K562 (cell line): ENCODE data around the gene MKNK2. TPM values are rescaled to one million over a fixed set of nuclear protein-coding genes. Genes with fewer than 3 reads are reported as not detected.

Source experiments
- L3MBTL2 ChIP-seq: fragments of 450-650 bp; IDR thresholded peaks from 2 replicates; pipeline ENCODE4 v1.6.1; 2016; ENCODE audit warnings: mild to moderate bottlenecking, moderate library complexity
- MBD2 ChIP-seq: sonication (generic); IDR thresholded peaks from 2 replicates; pipeline ENCODE4 v1.6.1; 2016; ENCODE audit warnings: low read depth, borderline replicate concordance
- MYC ChIP-seq, 2 experiments: fragments of 250-450 bp in 1 of 2; sonication (Bioruptor Pico) in 1 of 2; IDR thresholded peaks; 2 replicates each; pipeline versions ENCODE4 v1.5.1 to v1.6.1; 2012 to 2021; ENCODE audit warnings: low read depth in 2 of 2, borderline replicate concordance in 1 of 2, improper control_type of control experiment in 1 of 2, low read length in 1 of 2, mild to moderate bottlenecking in 1 of 2, moderate library complexity in 1 of 2
- NFE2L1 ChIP-seq: fragments of 450-650 bp; IDR thresholded peaks from 2 replicates; pipeline ENCODE4 v1.6.1; 2016; ENCODE audit warnings: missing genetic modification characterization, low read depth, mild to moderate bottlenecking, missing compliant biosample characterization, moderate library complexity, borderline replicate concordance
- NFYB ChIP-seq: IDR thresholded peaks from 2 replicates; pipeline ENCODE4 v1.6.1; 2011; ENCODE audit warnings: mild to moderate bottlenecking, moderate library complexity; ENCODE audit not compliant: insufficient read length; ENCODE audit errors: extremely low read depth
- NRF1 ChIP-seq, 2 experiments: fragments of 450-650 bp; IDR thresholded peaks in 1 of 2; conservative IDR thresholded peaks in 1 of 2; 2 replicates each; pipeline ENCODE4 v1.6.1; 2014; ENCODE audit warnings: mild to moderate bottlenecking in 2 of 2
- POLR2B ChIP-seq: fragments of 450-650 bp; IDR thresholded peaks from 2 replicates; pipeline ENCODE4 v1.6.1; 2018; ENCODE audit warnings: low read depth; ENCODE audit not compliant: partially characterized antibody
- RBFOX2 ChIP-seq: fragments of 200-400 bp; formaldehyde crosslinking; IDR thresholded peaks from 2 replicates; pipeline ENCODE4 v1.6.1; 2017; ENCODE audit warnings: low read depth, mild to moderate bottlenecking, low read length, moderate library complexity
- SAFB ChIP-seq: fragments of 200-400 bp; formaldehyde crosslinking; IDR thresholded peaks from 2 replicates; pipeline ENCODE4 v1.6.1; 2017; ENCODE audit warnings: low read depth, low read length, borderline replicate concordance
- SMARCA5 ChIP-seq: fragments of 450-650 bp; IDR thresholded peaks from 2 replicates; pipeline ENCODE4 v1.6.1; 2016
- TAL1 ChIP-seq: fragments of 450-650 bp; IDR thresholded peaks from 2 replicates; pipeline ENCODE4 v1.6.1; 2016; ENCODE audit warnings: mild to moderate bottlenecking
- ZNF274 ChIP-seq: IDR thresholded peaks from 2 replicates; pipeline ENCODE4 v1.6.1; 2011; ENCODE audit warnings: low read depth, mild to moderate bottlenecking, low read length, moderate library complexity, borderline replicate concordance
- ZSCAN29 ChIP-seq: fragments of 450-650 bp; IDR thresholded peaks from 2 replicates; pipeline ENCODE4 v1.6.1; 2017
- polyA plus RNA-seq, 8 experiments: library from polyadenylated mRNA; depleted of rRNA in 4 of 8; stranded (reverse) in 5 of 8; unstranded in 3 of 8; fragments of >200 nt; fragmentation: Nextera tagmentation in 2 of 8; fragmentation: Illumina TruSeq in 1 of 8; extraction: Ambion mirVana in 2 of 8; extraction: Trizol in 1 of 8; gene quantifications; 2 replicates each; pipeline versions ENCODE4 v1.2.1 to v1.2.3, GENCODE V29; 2011 to 2014; ENCODE audit warnings: inconsistent platforms in 1 of 8, missing spikeins in 1 of 8
- total RNA-seq, 7 experiments: library from RNA; depleted of rRNA in 6 of 7; stranded (reverse); fragments of >200 nt in 6 of 7; fragmentation: Illumina TruSeq in 2 of 7; extraction: Trizol in 2 of 7; gene quantifications; 2 replicates each; pipeline versions ENCODE4 v1.2.1 to v1.2.3, GENCODE V29; 2011 to 2021; ENCODE audit warnings: low replicate concordance in 1 of 7
- TF ChIP-seq, protein P1 (sequence below): fragments of 450-650 bp; formaldehyde crosslinking; IDR thresholded peaks from 2 replicates; pipeline ENCODE4 v1.4.0; 2020; ENCODE audit warnings: mild to moderate bottlenecking, moderate library complexity
- TF ChIP-seq, protein P2 (sequence below), 2 experiments: fragments of 450-650 bp in 1 of 2; sonication (generic) in 1 of 2; formaldehyde crosslinking in 1 of 2; IDR thresholded peaks in 1 of 2; conservative IDR thresholded peaks in 1 of 2; 2 replicates each; pipeline versions ENCODE4 v1.6.1 to v1.8.1; 2016 to 2023; ENCODE audit warnings: mild to moderate bottlenecking in 2 of 2, moderate library complexity in 2 of 2, inconsistent platforms in 1 of 2, missing genetic modification reagents in 1 of 2
- TF ChIP-seq, protein P3 (sequence below), 2 experiments: fragments of 450-650 bp; formaldehyde crosslinking in 1 of 2; IDR thresholded peaks; 2 replicates each; pipeline versions ENCODE4 v1.4.0 to v1.6.1; 2014 to 2020; ENCODE audit warnings: mild to moderate bottlenecking in 2 of 2, borderline replicate concordance in 1 of 2, low read depth in 1 of 2

The MKNK2 gene
- total and polyA plus RNA-seq, 9 of the 15 experiments (the other 6 are each of a cell fraction or from before 2014, with no cell fraction given): 5.1 to 191 (median 51.9) TPM

DNA sequence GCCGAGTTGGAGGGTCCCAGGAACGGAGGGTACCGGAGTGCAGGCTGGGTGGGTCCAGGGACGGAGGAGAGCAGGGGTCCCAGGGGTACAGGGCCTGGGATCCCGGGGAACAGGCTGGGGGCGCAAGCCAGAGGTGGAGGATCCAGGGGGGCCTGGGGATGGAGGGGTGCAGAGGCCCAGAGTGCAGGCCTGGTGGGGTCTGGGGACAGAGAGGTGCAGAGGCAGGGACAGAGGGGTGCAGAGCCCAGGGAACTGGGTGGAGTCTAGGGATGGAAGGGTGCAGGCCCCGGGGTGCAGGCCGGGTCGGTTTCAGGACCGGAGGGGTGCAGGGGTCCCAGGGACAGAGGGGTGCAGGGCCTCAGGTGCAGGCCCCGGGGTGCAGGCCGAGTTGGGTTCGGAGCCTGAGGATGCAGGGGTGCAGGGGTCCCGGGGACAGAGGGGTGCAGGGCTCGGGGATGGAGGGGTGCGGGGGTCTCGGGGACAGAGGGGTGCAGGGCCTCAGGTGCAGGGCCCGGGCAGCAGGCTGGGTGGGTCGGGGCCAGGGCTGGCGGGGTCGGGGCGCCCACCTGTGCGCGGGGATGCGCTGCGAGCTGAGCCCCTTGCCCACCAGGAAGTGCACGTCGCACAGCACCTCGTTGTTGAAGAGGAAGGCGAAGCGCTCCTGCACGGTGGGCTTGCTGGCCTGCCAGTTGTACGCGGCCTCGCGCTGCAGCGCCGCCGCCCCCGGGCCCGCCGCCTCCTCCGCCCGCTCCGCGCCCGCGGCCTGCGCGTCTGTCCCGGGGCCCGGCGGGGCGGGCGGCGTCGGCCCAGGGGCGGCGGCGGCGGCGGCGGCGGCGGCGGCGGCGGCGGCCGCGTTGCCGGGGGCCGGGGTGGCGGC lies 36.1 kb downstream of the MKNK2 start (continued):
- no peak for TF ChIP-seq ZNF274
- TF ChIP-seq, protein P1, sequence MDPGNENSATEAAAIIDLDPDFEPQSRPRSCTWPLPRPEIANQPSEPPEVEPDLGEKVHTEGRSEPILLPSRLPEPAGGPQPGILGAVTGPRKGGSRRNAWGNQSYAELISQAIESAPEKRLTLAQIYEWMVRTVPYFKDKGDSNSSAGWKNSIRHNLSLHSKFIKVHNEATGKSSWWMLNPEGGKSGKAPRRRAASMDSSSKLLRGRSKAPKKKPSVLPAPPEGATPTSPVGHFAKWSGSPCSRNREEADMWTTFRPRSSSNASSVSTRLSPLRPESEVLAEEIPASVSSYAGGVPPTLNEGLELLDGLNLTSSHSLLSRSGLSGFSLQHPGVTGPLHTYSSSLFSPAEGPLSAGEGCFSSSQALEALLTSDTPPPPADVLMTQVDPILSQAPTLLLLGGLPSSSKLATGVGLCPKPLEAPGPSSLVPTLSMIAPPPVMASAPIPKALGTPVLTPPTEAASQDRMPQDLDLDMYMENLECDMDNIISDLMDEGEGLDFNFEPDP (CRISPR knock-in tag): no peak
- no peak for TF ChIP-seq NFYB
- no peak for TF ChIP-seq SMARCA5
- TF ChIP-seq MYC (IDR thresholded peaks at IDR 0.05; ENCODE audit: low read depth, low read length): no peak
- TF ChIP-seq MYC (CRISPR knock-in tag; IDR thresholded peaks at IDR 0.05; ENCODE audit: borderline replicate concordance, low read depth): no peak
- TF ChIP-seq SAFB: no peak
- peak; percentile 37; the same call in 1 of the 2 replicates for TF ChIP-seq RBFOX2
- TF ChIP-seq MBD2: no peak
- TF ChIP-seq, protein P2, sequence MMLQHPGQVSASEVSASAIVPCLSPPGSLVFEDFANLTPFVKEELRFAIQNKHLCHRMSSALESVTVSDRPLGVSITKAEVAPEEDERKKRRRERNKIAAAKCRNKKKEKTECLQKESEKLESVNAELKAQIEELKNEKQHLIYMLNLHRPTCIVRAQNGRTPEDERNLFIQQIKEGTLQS (IDR thresholded peaks at IDR 0.05): no peak
- TF ChIP-seq, protein P2 (CRISPR knock-in tag; conservative IDR thresholded peaks at IDR 0.05): no peak
- no peak for TF ChIP-seq ZSCAN29
- TF ChIP-seq, protein P3, sequence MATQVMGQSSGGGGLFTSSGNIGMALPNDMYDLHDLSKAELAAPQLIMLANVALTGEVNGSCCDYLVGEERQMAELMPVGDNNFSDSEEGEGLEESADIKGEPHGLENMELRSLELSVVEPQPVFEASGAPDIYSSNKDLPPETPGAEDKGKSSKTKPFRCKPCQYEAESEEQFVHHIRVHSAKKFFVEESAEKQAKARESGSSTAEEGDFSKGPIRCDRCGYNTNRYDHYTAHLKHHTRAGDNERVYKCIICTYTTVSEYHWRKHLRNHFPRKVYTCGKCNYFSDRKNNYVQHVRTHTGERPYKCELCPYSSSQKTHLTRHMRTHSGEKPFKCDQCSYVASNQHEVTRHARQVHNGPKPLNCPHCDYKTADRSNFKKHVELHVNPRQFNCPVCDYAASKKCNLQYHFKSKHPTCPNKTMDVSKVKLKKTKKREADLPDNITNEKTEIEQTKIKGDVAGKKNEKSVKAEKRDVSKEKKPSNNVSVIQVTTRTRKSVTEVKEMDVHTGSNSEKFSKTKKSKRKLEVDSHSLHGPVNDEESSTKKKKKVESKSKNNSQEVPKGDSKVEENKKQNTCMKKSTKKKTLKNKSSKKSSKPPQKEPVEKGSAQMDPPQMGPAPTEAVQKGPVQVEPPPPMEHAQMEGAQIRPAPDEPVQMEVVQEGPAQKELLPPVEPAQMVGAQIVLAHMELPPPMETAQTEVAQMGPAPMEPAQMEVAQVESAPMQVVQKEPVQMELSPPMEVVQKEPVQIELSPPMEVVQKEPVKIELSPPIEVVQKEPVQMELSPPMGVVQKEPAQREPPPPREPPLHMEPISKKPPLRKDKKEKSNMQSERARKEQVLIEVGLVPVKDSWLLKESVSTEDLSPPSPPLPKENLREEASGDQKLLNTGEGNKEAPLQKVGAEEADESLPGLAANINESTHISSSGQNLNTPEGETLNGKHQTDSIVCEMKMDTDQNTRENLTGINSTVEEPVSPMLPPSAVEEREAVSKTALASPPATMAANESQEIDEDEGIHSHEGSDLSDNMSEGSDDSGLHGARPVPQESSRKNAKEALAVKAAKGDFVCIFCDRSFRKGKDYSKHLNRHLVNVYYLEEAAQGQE (IDR thresholded peaks at IDR 0.05; ENCODE audit: borderline replicate concordance): no peak
- TF ChIP-seq, protein P3 (CRISPR knock-in tag; IDR thresholded peaks at IDR 0.05; ENCODE audit: low read depth): no peak
- no peak for TF ChIP-seq NRF1 (conservative IDR thresholded peaks at IDR 0.05 in 1 of 2, IDR thresholded peaks at IDR 0.05 in 1 of 2)
- TF ChIP-seq NFE2L1: no peak
- TF ChIP-seq L3MBTL2: no peak
- TF ChIP-seq POLR2B: no peak
- no peak for TF ChIP-seq TAL1
